GM12878 (cell line): ENCODE results near the gene GPR137B.

Source experiments
- BHLHE40 ChIP-seq, 2 experiments: fragments of 450-650 bp in 1 of 2; IDR thresholded peaks; 2 replicates each; pipeline ENCODE4 v1.6.1; 2011 to 2017; ENCODE audit warnings: low read depth in 2 of 2, borderline replicate concordance in 1 of 2, improper control_type of control experiment in 1 of 2, low read length in 1 of 2, mild to moderate bottlenecking in 1 of 2
- CHD1 ChIP-seq: IDR thresholded peaks from 2 replicates; pipeline ENCODE4 v1.6.1; 2012; ENCODE audit warnings: low read depth, low read length, improper control_type of control experiment
- CHD2 ChIP-seq: IDR thresholded peaks from 2 replicates; pipeline ENCODE4 v1.6.1; 2011; ENCODE audit warnings: low read depth, low read length, improper control_type of control experiment, borderline replicate concordance
- IKZF1 ChIP-seq: fragments of 450-650 bp; conservative IDR thresholded peaks from 2 replicates; pipeline ENCODE4 v1.6.1; 2017; ENCODE audit warnings: antibody characterized with exemption, mild to moderate bottlenecking
- MTA3 ChIP-seq: IDR thresholded peaks from 2 replicates; pipeline ENCODE4 v1.6.1; 2012; ENCODE audit warnings: low read length, inconsistent platforms, borderline replicate concordance
- POLR2A ChIP-seq: IDR thresholded peaks from 2 replicates; pipeline ENCODE4 v1.6.1; 2011; ENCODE audit warnings: low read depth, mild to moderate bottlenecking, low read length
- POLR2AphosphoS5 ChIP-seq: IDR thresholded peaks from 2 replicates; pipeline ENCODE4 v1.6.1; 2011; ENCODE audit warnings: mild to moderate bottlenecking, low read length, inconsistent platforms
- RAD21 ChIP-seq: IDR thresholded peaks from 2 replicates; pipeline ENCODE4 v1.6.1; 2011; ENCODE audit warnings: mild to moderate bottlenecking, low read depth, low read length, moderate library complexity; ENCODE audit not compliant: insufficient read depth
- RB1 ChIP-seq: fragments of 450-650 bp; formaldehyde crosslinking; IDR thresholded peaks from 2 replicates; pipeline ENCODE4 v1.6.1; 2017; ENCODE audit warnings: mild to moderate bottlenecking, borderline replicate concordance
- RCOR1 ChIP-seq: conservative IDR thresholded peaks from 2 replicates; pipeline ENCODE4 v1.6.1; 2012; ENCODE audit warnings: low read depth, low read length, improper control_type of control experiment
- SP1 ChIP-seq: IDR thresholded peaks from one replicate; pipeline ENCODE4 v1.6.1; 2011; ENCODE audit warnings: low read depth, low read length
- TCF12 ChIP-seq: IDR thresholded peaks from 2 replicates; pipeline ENCODE4 v1.6.1; 2011; ENCODE audit warnings: low read depth, mild to moderate bottlenecking, low read length
- TF ChIP-seq, protein P1 (sequence below), 3 experiments: IDR thresholded peaks in 2 of 3; conservative IDR thresholded peaks in 1 of 3; 2 replicates each; pipeline ENCODE4 v1.5.1; 2011; ENCODE audit warnings: low read depth in 3 of 3, low read length in 3 of 3, mild to moderate bottlenecking in 3 of 3, control low read depth in 2 of 3, moderate library complexity in 2 of 3, inconsistent platforms in 1 of 3, mixed read lengths in 1 of 3; ENCODE audit not compliant: control insufficient read depth in 2 of 3, insufficient read depth in 1 of 3; ENCODE audit errors: extremely low read depth in 1 of 3

DNA sequence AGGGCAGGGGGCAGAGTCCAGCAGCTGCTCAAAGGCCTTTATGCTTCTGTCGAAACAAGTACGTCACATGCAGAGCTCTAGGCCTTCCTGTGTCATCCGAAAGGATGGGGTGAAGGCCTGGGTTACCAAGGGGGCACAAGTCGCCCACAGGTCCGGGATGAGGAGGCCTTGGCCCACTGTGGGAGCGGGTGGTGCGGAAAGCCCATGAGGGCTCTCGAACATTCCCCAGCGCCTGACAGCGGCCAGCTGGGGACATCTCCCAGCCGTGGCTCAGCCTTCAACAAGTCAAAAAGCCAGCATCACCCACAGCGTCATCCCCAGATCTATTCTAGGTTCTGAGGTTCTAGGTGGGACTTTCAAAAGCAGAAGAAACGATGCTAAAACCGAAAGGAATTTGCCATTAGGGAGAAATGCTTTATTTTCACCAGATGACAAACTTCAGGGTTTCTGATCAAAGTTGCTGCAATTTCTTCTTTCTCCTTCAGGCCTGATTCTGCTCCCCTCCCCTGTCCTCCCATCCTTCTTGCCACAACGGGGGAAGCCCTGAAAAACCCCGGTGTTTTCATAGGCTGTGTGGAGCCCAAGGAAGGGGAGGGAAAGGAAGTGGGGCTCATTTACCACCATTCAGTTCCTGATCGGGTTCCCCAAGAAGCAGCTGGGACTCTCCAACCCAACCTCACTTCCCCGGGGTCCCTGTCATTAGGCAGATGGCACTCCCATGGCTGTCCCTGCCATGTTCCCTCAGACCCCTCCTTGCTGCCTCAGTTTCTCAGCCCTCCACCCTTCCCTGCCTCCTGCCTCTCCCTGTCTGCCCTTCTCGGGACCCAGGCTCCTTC is 17.6 kb downstream of the GPR137B start:
- peak; percentile 86 for TF ChIP-seq TCF12
- peak; percentile 62 for TF ChIP-seq MTA3
- TF ChIP-seq IKZF1, result peak; percentile 97
- peak; percentile 52 for TF ChIP-seq SP1
- TF ChIP-seq BHLHE40 (IDR thresholded peaks at IDR 0.05; ENCODE audit: borderline replicate concordance in 1 of 2, low read depth in 2 of 2, low read length in 1 of 2), result peak; percentile 60 to 84
- TF ChIP-seq CHD2, result peak; percentile 69; the same call in 1 of the 2 replicates
- no peak for TF ChIP-seq CHD1
- no peak for TF ChIP-seq RCOR1
- TF ChIP-seq, protein P1, sequence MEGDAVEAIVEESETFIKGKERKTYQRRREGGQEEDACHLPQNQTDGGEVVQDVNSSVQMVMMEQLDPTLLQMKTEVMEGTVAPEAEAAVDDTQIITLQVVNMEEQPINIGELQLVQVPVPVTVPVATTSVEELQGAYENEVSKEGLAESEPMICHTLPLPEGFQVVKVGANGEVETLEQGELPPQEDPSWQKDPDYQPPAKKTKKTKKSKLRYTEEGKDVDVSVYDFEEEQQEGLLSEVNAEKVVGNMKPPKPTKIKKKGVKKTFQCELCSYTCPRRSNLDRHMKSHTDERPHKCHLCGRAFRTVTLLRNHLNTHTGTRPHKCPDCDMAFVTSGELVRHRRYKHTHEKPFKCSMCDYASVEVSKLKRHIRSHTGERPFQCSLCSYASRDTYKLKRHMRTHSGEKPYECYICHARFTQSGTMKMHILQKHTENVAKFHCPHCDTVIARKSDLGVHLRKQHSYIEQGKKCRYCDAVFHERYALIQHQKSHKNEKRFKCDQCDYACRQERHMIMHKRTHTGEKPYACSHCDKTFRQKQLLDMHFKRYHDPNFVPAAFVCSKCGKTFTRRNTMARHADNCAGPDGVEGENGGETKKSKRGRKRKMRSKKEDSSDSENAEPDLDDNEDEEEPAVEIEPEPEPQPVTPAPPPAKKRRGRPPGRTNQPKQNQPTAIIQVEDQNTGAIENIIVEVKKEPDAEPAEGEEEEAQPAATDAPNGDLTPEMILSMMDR (IDR thresholded peaks at IDR 0.05 in 2 of 3, conservative IDR thresholded peaks at IDR 0.05 in 1 of 3; ENCODE audit: control insufficient read depth in 2 of 3, extremely low read depth in 1 of 3, insufficient read depth in 1 of 3, low read depth in 3 of 3, low read length in 3 of 3), result no peak
- no peak for TF ChIP-seq RB1
- peak; percentile 69 for TF ChIP-seq POLR2A
- TF ChIP-seq POLR2AphosphoS5, result peak; percentile 75
- TF ChIP-seq RAD21, result peak; percentile 13; the same call in 1 of the 2 replicates
